Osteoblast (primary cell): ENCODE measurements around the gene DIS3L2. TPM values are rescaled to one million over a fixed set of nuclear protein-coding genes. Genes with fewer than 3 reads are reported as not detected.

Experiments used
- DNase-seq: peaks from one replicate; pipeline ENCODE4 v3.0.0; 2011; ENCODE audit warnings: low spot score, mixed read lengths; ENCODE audit not compliant: insufficient read length; ENCODE audit errors: missing footprints
- H2AFZ ChIP-seq: 2 replicates; pipeline ENCODE4 v1.6.0; 2011; ENCODE audit warnings: mild to moderate bottlenecking, low read length
- H3K27ac ChIP-seq: 2 replicates; pipeline ENCODE4 v1.5.1; 2011; ENCODE audit warnings: mild to moderate bottlenecking, low read depth, low read length, moderate library complexity
- H3K27me3 ChIP-seq: 2 replicates; pipeline ENCODE4 v1.6.0; 2012; ENCODE audit warnings: mild to moderate bottlenecking, control low read depth, inconsistent platforms, low read length, moderate library complexity; ENCODE audit not compliant: insufficient read depth
- H3K36me3 ChIP-seq: 2 replicates; pipeline ENCODE4 v1.5.1; 2011; ENCODE audit warnings: mild to moderate bottlenecking, low read length, control low read depth, moderate library complexity; ENCODE audit not compliant: insufficient read depth
- H3K4me1 ChIP-seq: 2 replicates; pipeline ENCODE4 v1.5.1; 2011; ENCODE audit warnings: mild to moderate bottlenecking, low read length, control low read depth, moderate library complexity; ENCODE audit not compliant: insufficient read depth
- H3K4me2 ChIP-seq: 2 replicates; pipeline ENCODE4 v1.6.0; 2011; ENCODE audit warnings: mild to moderate bottlenecking, low read length; ENCODE audit not compliant: insufficient read depth
- H3K4me3 ChIP-seq: fragments of 200-600 bp; sonication (generic); 3 replicates; pipeline ENCODE4 v1.5.1; 2012; ENCODE audit warnings: mild to moderate bottlenecking, low read length, inconsistent platforms; ENCODE audit not compliant: insufficient read depth
- H3K79me2 ChIP-seq: 2 replicates; pipeline ENCODE4 v1.6.0; 2012; ENCODE audit warnings: mild to moderate bottlenecking, low read length, control low read depth, inconsistent platforms; ENCODE audit not compliant: insufficient read depth
- H3K9me3 ChIP-seq: 2 replicates; pipeline ENCODE4 v1.5.1; 2011; ENCODE audit warnings: low read depth, low read length, control low read depth
- H4K20me1 ChIP-seq: 2 replicates; pipeline ENCODE4 v1.6.0; 2012; ENCODE audit warnings: mild to moderate bottlenecking, low read length, control low read depth; ENCODE audit not compliant: insufficient read depth
- CTCF ChIP-seq: IDR thresholded peaks from 2 replicates; pipeline ENCODE4 v1.5.1; 2011; ENCODE audit warnings: mild to moderate bottlenecking, low read depth, low read length, moderate library complexity; ENCODE audit errors: extremely low read depth
- total RNA-seq: library from RNA; depleted of rRNA; stranded (reverse); fragments of >200 nt; gene quantifications from 2 replicates; pipeline ENCODE4 v1.2.3, GENCODE V29; 2012

Gene DIS3L2
- total RNA-seq, 1 donor = 28.2 TPM

- H3K9me3 ChIP-seq = no peaks in the 10 kb centered on the region
- no peak overlapping the region for H2AFZ ChIP-seq
- no peak for DNase-seq
- H3K4me1 ChIP-seq = no peaks in the 10 kb centered on the region
- peaks cover 9% of the 10 kb centered on the region for H3K27me3 ChIP-seq
- no peak overlapping the region for H3K4me3 ChIP-seq
- no peaks in the 10 kb centered on the region for H3K79me2 ChIP-seq
- H3K4me2 ChIP-seq = no peak overlapping the region
- TF ChIP-seq CTCF = no peak
- no peak overlapping the region for H3K27ac ChIP-seq
- no peaks in the 10 kb centered on the region for H4K20me1 ChIP-seq
- no peaks in the 10 kb centered on the region for H3K36me3 ChIP-seq
These were observed 10.0 kb upstream of the DIS3L2 start for GRCh38 chr2:231951452-231952035.

- Histone ChIP-seq H3K27me3 (peaks cover 9% of the 10 kb centered on the region), H3K9me3 (no peaks in the 10 kb centered on the region), H3K79me2 (no peaks in the 10 kb centered on the region), H3K27ac (no peak overlapping the region), H3K4me2 (no peak overlapping the region), H4K20me1 (no peaks in the 10 kb centered on the region), H2AFZ (no peak overlapping the region), H3K4me3 (no peak overlapping the region), H3K4me1 (no peaks in the 10 kb centered on the region), H3K36me3 (no peaks in the 10 kb centered on the region)
- no peak for DNase-seq
- TF ChIP-seq CTCF = no peak
These were observed 5.6 kb upstream of the DIS3L2 start for GRCh38 chr2:231955758-231956472.

DNA sequence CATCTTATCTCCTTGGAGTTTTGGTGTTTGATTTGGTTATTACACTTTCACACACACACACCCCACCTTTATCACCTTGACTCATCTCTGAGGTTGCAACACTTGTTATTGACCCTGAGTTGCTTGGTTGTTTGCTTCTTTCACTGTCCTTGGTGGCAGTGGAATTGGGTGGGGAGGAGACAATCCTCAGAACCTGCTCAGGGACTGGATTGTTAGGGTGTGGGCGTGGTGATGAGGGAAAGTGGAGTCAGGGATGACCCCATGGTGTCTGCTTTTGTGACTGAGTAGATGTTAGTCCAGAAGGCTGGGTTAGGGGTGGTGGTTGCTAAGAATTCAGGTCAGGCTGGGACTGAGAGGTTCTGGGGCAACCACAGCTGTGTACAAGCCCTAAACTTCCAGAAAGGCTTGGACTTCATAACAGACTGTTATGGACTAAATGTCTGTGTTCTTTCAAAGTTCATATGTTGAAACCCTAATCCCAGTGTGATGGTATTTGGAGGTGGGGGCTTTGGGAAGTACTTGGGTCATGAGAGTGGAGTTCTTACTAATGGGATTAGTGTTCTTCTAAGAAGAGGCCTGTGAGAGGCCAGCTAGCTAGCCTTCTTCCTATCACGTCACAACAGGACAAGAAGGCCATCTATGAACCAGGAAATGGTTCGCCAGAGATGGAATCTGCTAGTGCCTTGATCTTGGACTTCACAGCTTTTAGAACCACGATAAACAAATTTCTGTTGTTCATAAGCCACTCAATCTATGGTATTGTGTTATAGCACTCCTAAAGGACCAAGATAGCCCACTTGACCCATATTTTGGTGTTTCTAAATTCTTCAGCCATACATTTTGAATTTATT lies 3.4 kb upstream of the DIS3L2 start:
- no peak for DNase-seq
- H3K4me2 ChIP-seq = no peak overlapping the region
- H3K27ac ChIP-seq = no peak overlapping the region
- peaks cover 7% of the 10 kb centered on the region for H3K4me1 ChIP-seq
- H3K36me3 ChIP-seq = no peaks in the 10 kb centered on the region
- no peak overlapping the region for H3K4me3 ChIP-seq
- H4K20me1 ChIP-seq = no peaks in the 10 kb centered on the region
- H3K27me3 ChIP-seq = peaks cover 3% of the 10 kb centered on the region
- no peak for TF ChIP-seq CTCF
- H3K79me2 ChIP-seq = peaks cover 15% of the 10 kb centered on the region
- H3K9me3 ChIP-seq = no peaks in the 10 kb centered on the region
- H2AFZ ChIP-seq = no peak overlapping the region
